Kidney epithelial cell (primary cell): ENCODE results near the gene PGAP3. TPM values are rescaled to one million over a fixed set of nuclear protein-coding genes. Genes with fewer than 3 reads are reported as not detected.
A peak's percentile ranks its signal among the peaks of the same experiment; 100 is the strongest.

Source experiments
- DNase-seq: peaks from one replicate; pipeline ENCODE4 v3.0.0-alpha.2; 2010; ENCODE audit warnings: low read depth
- H3K27me3 ChIP-seq: 2 replicates; pipeline ENCODE4 v1.6.0; 2011; ENCODE audit warnings: low read length; ENCODE audit not compliant: control insufficient read depth, insufficient read depth
- H3K36me3 ChIP-seq: 2 replicates; pipeline ENCODE4 v1.5.1; 2011; ENCODE audit warnings: low read length; ENCODE audit not compliant: control insufficient read depth, insufficient read depth
- H3K4me3 ChIP-seq: 2 replicates; pipeline ENCODE4 v1.5.1; 2011; ENCODE audit warnings: low read depth, mild to moderate bottlenecking, control low read depth, low read length
- total RNA-seq: library from RNA; depleted of rRNA; stranded (reverse); fragments of >200 nt; gene quantifications from 2 replicates; pipeline ENCODE4 v1.2.3, GENCODE V29; 2015
- TF ChIP-seq, protein P1 (sequence below): IDR thresholded peaks from 2 replicates; pipeline ENCODE4 v1.5.1; 2011; ENCODE audit warnings: mild to moderate bottlenecking, moderate library complexity, low read length, control low read depth, inconsistent platforms; ENCODE audit not compliant: insufficient read depth, poor library complexity, severe bottlenecking

Gene PGAP3
- total RNA-seq, 1 donor from 2014 or later = 12.5 TPM

DNA sequence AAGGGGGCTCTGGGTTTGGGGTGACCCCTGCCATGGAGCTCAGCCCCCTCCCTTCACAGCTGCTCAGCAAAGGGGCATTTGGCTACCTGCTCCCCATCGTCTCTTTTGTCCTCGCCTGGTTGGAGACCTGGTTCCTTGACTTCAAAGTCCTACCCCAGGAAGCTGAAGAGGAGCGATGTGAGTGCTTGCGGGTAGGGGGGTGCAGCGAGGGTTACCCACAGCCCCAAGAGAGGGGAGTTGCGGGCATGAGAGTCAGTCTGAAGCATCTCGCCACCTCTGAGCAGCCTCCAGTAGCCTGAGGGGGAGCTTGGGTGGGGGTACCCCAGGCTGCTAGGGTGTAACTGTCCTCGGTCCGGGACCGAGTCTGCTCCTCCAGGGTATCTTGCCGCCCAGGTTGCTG is 29.5 kb downstream of the PGAP3 start:
- TF ChIP-seq, protein P1, sequence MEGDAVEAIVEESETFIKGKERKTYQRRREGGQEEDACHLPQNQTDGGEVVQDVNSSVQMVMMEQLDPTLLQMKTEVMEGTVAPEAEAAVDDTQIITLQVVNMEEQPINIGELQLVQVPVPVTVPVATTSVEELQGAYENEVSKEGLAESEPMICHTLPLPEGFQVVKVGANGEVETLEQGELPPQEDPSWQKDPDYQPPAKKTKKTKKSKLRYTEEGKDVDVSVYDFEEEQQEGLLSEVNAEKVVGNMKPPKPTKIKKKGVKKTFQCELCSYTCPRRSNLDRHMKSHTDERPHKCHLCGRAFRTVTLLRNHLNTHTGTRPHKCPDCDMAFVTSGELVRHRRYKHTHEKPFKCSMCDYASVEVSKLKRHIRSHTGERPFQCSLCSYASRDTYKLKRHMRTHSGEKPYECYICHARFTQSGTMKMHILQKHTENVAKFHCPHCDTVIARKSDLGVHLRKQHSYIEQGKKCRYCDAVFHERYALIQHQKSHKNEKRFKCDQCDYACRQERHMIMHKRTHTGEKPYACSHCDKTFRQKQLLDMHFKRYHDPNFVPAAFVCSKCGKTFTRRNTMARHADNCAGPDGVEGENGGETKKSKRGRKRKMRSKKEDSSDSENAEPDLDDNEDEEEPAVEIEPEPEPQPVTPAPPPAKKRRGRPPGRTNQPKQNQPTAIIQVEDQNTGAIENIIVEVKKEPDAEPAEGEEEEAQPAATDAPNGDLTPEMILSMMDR = no peak
- no peak for DNase-seq
- no peak overlapping the region for H3K4me3 ChIP-seq
- no peaks in the 10 kb centered on the region for H3K27me3 ChIP-seq
- H3K36me3 ChIP-seq = no peaks in the 10 kb centered on the region

- no peaks in the 10 kb centered on the region for H3K36me3 ChIP-seq
- TF ChIP-seq, protein P1 = no peak
- no peak for DNase-seq
- H3K27me3 ChIP-seq = no peaks in the 10 kb centered on the region
- H3K4me3 ChIP-seq = no peak overlapping the region
These were observed 32.8 kb downstream of the PGAP3 start for GRCh38 chr17:39655105-39655504.

- no peak for DNase-seq
- TF ChIP-seq, protein P1 = peak; percentile 76
- H3K36me3 ChIP-seq = no peaks in the 10 kb centered on the region
- no peak overlapping the region for H3K4me3 ChIP-seq
- no peaks in the 10 kb centered on the region for H3K27me3 ChIP-seq
These were observed 34.1 kb downstream of the PGAP3 start for GRCh38 chr17:39653662-39654331.

GRCh38 chr17:39653316-39653661 is 34.6 kb downstream of the PGAP3 start:
- H3K27me3 ChIP-seq = no peaks in the 10 kb centered on the region
- no peak overlapping the region for H3K4me3 ChIP-seq
- TF ChIP-seq, protein P1 = no peak
- DNase-seq = no peak
- no peaks in the 10 kb centered on the region for H3K36me3 ChIP-seq

- no peak overlapping the region for H3K4me3 ChIP-seq
- no peaks in the 10 kb centered on the region for H3K36me3 ChIP-seq
- H3K27me3 ChIP-seq = no peaks in the 10 kb centered on the region
- TF ChIP-seq, protein P1 = no peak
- no peak for DNase-seq
These were observed 35.1 kb downstream of the PGAP3 start for GRCh38 chr17:39652587-39653315.
